NOMO-1 (cell line): ENCODE data around the gene JMJD8.

Experiments used
- DNase-seq, 2 experiments: peaks; one replicate each; lab custom pipeline; 2025; ENCODE audit not compliant: unreplicated experiment in 2 of 2; lab: John Stamatoyannopoulos, UW

JMJD8 gene

DNA sequence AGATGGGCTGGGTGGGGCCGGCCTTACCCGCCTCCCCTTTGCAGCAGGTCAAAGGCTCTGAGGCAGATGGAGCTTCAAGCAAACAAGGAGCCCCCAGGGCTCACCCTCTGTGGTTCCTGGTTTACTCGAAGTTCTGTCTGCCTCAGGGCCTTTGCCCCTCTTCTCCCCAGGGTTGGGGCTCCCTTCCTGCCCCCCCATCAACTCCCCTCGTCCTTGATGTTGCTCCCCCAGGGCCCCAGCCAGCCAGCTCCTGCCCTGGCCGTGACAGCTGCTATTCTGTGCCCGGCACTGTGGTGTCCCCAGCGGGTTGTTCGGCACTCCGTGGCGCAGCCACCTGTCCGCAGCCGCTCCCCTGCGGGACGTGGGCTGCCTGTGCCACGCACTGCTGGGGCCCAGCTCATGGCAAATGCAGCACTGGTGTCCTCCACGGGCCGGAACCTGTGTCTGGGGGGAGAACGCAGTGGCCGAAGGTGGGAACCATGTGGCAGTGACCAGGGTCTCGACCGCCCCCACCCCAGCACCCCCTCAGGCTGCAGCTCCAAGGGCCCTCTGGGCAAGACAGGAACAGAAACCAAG lies 26.5 kb upstream of the JMJD8 start:
- DNase-seq = no peak

DNA sequence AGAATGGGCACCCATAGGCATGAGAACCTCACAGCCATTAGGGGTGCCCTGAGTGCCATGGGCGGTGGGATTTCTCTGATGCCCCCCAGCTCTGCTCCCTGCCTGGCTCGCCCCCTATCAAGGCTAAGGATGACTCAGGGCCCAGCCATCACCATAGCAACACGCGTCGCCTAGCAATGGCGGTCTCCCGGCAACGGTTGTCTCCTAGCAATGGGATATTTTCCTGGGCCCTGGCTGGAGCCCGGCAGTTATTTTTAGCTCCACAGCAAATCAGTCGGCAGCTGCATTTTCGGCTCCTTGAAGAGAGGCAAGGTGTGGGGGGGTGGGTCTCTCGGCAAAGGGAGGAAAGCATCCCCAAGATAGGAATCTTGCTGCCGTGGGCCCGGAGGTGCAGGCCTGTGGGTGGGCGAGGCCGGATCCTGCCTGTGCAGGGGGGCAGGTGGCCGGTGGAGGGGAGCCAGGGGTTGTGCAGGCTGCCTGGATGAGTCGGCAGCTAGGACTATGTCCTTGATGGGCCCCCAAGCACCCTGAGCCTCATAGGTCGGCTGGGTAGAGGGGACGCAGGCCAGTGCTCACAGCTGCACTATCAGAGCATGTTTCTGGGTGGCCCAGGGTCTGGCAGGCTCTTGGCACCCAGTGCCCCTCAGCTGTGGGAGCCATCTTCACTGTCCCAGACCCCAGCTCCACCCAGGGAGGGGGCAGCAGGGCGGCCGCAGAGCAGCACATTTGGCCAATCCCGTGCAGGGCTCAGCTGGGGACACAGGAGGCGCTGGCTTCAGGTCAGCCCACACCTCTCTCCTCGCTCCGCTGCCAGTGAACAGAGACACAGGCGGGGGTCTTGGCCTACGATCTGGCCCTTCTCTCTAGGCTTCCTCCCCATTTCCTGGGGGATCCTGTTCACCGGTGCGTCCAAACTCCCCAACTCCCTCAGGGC lies 25.7 kb upstream of the JMJD8 start:
- no peak for DNase-seq

DNA sequence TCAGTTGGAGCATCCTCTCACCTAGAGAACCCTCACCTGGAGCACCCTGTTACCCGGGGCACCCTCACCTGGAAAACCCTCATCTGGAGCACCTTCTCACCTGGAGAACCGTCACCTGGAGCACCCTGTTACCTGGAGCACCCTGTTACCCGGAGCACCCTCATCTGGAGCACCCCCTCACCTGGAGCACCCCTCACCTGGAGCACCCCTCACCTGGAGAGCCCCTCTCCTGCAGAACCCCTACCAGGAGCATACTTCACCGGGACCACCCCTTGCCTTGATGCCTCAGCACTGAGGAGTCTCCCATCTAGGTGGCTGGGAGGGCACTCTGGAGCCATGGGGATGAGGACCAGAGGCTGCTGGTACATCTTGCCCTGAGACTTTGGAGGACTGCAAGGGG lies 24.8 kb upstream of the JMJD8 start:
- DNase-seq = no peak

DNA sequence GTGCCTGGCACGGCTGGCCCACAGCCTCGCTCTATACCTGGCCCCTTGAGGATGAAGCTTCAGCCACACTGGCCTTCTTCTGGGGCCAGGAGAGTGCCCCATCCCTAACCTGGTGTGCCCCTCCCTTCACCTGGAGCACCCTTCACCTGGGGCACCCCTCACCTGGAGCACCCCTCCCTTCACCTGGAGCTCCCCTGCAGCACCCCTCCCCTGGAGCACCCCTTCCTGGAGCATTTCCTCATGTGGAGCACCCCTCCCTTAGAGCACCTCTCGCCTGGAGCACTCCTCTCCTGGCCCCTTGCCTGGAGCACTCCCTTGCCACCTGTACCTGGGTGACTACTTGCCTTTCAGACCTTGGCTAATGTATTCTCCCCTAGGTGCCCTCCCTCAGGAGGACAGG lies 23.9 kb upstream of the JMJD8 start:
- no peak for DNase-seq

DNA sequence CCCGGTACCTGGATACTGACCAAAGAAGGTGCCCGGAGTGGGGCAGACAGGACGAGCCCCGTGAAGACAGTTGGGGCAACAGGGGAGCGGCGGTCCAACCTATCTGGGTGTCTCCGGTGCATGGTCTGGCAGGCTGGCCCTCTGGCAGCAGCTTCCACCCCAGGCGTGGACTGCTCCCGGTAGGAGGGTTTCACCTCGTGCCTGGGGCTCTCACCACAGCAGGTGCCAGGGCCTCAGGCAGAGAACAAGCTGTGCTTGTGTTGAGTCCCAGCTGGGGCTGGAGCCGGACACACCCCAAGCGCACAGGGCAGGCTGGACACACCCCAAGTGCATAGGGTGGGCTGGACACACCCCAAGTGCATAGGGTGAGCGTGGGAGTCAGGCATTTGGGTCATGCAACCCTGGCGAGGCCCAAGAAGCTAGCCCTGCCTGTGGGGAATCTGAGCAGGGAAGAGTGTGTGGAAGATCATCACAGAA lies 23.0 kb upstream of the JMJD8 start:
- DNase-seq = no peak

DNA sequence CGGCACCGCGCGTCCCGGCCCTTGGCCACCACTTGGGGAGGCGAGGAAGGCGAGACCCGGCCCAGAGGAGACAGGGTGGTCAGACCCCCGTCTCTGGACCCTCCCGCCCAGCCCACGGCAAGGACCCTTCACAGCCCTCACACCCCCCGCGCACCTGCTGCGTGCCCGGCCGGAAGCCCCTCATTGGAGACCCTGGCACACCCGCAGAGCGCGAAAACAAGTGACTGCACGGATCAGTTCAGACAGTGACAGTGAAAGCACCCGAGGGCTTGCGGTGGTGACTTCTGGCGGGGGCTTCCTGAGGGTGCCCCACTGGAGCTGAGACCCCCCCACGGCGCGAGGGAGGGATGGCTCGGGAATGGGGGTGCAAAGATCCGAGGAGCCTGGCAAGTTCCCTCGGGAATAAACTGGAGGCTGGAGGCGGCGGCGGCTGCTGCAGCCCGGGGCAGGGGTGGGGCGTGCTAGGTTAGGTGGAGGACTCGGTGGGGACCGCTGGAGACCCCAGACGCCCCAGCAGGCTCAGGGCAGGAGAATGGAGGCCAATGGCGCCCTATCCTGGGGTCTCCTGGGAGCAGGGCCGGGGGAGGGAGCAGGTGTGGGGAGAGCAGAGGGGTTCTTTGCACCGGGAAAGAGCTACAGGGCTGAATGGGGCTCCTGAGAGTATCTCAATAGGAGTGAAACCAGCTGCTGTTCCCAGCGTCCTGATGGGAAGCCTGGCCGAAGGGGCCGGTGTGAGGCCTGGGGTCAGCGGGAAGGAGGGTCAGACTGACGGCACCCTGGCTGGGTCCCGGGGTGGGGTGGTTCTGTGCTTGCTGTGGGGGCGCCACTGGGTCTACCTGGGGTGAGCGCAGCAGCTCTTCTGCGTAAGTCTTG lies 22.3 kb upstream of the JMJD8 start:
- DNase-seq = no peak

DNA sequence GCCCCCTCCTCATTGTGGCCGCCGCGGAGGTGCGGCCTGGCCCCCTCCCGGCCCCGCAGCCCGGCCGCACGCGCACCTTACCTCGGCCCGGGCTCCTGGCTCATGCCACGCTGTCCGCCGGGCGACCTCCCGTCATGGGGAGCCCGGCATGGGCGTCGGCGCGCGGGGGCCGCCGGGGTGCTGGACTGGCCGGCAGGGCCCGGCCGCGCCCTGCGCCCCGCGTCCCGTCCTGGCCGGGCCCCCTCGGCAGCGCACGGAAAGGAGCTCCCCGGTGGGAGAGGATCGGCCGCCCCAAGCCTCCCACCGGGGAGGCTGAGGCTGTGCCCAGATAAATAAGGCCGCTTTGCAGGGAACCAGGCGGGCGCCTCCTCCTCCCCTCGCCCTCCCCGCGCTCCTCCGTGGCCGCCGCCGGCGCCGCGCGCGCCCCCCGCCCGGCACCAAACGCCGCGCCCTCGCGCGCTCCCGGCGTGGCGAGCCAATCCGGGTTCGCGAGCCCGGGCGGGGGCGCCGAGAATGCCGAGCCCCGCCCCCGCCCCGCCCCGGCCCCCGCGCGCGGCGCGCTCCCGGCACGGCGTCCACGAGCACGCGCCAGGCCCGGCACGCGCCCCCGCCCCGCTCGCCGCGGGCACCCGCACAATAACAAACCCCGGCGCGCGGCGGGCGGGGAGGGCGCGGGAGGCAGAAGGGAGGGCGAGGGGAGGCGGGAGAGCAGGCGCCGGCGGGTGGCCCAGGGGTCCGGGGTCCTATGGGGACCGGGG lies 21.5 kb upstream of the JMJD8 start, which contains the start of gene FBXL16:
Gene FBXL16 (minus strand): TSS at position 371 of the 758 bp plus-strand sequence. CDS start 8,396 bp downstream, outside the sequence.
- DNase-seq = no peak

DNA sequence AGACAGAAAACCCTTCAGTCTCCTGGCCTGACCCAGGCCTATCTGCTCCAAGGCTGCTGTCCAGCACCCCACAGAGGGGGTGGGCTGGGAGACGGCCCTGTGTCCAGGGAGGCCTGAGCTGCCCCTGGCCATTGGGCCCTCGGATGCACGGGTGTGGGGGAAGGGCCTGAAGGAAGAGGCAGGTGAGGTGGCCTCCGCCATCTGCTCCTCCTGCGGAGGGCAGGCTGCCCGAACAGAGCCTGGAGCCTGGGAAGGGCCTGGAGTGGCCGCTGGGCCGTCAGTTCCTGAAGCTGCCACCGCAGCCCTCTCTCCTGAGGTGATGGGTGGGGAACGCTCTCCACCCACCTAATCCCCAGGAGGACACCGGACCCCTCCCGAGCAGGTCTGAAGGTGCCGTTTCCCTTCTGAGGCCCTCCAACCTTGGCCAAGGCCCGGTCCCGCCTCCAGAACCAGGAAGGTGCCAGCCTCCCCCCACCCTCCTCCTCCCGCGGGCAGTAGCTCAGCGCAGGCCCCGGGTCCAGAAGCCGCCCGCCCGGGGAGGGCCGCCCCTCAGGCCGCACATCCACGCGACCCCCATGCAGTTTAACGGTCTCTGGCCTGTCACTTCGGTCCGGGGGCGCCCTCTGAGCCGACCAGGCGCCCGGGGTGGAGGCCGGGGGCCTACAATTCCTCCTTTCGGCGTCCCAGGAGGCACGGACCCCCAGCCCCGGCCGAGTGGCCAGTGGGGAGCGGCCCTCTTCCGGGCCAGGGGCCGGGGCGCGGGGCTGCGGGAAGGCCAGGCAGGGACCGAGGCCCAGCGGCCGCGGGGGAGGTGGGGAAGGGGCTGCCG lies 20.6 kb upstream of the JMJD8 start:
- DNase-seq = no peak

DNA sequence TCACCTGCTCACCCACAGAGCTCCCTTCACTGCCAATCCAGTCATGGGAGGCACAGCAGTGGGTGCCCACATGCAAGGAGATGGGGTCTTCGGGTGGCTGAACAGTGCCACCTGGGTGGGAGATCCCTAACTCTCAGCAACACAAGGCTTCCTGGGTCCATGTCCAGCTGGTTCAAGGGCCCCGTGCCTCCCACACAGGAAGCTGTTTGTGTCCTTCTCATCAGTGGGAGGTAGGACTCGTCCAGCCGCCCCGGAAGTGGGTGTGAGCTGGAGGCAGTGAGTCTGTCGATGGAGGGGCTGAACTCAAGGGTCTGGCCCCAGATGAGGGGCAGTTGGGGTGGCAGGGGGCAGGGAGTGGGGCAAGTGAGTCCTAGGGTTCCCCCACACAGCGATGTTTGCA lies 19.9 kb upstream of the JMJD8 start:
- DNase-seq = no peak

DNA sequence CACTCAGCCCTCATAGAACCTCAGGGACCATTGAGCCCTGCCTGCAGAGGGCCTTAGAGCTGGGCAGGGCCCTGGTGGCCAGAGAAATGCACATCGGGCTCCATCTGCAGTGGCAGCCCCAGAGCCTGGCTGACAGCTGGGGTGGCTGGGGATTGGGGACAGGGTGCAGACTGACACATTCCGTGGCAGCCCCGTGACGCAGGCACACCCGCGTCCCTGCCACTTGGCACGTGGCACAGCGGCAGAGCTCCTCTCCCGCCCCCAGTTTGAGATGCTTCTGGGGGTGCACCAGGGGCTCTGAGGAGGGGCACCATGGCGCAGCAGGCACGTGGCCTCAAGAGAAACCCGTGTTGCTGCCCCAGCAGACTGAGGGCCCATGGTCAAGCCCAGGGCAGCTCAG lies 19.3 kb upstream of the JMJD8 start:
- DNase-seq = no peak

DNA sequence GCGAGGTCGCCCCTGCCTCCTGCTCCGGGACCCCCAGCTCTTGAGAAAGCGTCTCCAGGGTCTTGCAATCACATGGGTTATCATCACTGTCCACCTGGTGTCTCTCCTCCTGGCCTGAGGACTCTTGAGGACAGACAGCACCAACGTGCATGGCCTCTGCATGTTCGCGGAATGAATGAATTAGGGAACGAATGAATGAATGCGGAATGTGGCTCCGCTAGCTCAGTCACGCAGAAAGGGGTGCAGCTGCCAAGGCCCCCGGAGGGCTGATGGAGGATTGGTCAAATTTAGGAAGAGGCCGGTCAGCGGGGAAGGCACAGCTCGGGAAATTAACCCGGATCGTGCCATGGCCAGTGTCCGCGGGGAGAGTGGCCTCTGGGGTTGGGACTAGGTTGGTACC lies 18.2 kb upstream of the JMJD8 start:
- no peak for DNase-seq

DNA sequence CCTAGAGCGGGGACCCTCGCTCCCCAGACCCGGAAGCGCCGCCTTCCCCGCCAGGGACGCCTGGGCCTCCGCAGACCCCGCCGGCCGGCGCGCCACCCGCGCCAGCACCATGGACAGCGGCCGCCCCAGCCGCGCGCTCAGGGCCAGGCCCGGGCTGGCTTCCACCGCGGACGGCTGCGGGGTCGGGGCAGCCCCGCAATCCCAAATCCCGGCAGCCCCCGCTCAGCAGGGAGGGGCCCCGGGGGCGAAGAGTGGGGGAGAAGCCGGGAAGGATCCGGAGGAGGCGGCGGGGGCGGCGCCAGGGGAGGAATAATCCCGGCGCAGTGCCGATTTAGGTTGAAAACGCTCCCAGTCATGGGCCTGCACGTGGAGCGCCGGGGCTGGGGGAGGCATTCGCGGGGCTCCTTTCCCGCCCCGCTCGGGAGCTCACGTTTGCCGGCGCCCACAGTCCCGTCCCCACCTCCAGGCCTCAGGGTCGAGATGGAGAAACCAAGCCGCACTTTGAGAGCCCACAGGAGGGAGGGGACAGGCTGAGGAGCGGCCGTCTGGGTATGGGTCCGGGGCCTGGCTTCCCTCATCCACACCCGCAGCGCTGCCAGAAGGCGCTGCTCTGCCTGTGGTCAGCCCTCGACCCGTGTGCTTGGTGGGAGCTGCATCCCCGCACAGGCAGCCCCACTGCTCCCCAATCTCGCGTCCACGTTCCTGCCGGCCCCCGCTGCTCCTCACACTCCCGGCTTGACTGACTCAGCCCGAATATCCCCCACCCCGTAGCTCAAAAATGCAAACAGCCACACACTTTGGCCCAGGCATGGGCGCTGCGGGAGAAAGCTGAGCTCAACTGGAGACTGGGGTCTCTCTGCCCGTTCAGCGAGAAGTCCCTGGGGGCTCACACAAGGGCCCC lies 16.8 kb upstream of the JMJD8 start:
- peak in 1 of 2 experiments; percentile 39 for DNase-seq

DNA sequence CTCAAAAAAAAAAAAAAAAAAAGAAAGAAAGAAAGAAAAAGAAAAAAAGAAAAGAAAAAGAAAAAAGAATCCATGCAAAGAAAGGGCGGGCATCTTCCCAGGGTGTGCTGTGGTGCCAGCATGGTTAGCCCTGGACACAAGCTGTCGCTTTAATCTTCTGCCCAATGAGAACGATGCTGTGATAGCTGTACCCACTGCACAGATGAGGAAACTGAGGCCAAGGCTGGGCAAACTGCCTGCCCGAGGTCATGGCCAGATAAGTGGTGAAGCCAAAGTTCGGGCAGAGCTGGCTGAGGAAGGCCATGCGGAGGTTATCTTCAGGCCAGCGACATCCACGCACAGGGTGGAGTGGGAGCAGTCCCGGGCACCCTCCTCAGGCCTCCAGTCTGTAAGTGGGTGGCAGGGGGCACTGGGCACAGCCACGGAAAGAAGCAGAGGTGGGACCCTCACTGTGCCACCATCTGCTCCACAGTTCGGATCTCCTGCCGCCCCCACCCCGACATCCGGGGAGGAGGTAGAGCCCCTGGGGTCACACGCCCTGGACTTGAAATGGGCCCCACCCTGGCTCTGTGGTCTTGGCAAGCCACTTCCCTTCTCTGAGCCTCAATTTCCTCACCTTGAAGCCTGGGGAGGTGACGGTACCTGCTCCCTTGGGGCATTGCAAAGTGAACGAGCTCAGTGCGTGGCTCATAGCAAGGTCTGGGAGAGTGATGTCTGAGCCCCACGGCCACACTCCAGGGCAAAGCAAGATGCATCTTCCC lies 15.0 kb upstream of the JMJD8 start:
- no peak for DNase-seq

DNA sequence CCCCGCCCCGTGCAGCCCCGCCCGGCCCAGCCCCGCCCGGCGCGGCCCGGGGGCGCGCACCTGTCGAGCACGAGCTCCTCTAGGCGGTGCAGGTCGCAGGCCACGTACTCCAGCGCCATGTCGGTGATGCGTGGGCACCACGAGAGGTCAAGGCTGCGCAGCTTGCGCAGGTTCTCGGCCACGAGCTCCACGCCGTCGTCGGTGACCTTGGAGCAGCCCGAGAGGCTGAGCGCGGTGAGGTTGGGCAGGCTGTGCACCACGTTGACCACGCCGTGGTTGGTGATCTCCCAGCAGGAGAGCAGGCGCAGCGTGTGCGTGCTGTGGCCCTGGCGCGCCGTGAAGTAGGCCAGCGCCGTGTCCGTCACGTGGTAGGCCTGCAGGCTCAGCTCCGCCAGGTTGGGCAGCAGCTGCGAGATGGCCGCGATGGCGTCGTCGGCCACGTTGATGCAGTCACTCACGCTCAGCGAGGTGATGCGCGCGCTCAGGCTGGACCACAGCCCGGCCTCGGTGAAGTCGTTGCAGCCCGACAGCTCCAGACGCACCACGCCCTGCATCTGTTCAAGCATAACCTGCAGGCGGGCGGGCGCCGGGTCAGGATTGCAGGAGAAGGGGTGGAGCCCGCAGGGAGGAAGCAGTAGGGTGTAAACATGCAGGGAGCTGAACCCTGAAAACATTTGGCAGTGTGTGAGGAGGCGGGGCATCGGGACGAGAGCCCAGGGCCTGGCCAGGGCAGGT lies 11.4 kb upstream of the JMJD8 start:
- peak; percentile 23 to 44 for DNase-seq

DNA sequence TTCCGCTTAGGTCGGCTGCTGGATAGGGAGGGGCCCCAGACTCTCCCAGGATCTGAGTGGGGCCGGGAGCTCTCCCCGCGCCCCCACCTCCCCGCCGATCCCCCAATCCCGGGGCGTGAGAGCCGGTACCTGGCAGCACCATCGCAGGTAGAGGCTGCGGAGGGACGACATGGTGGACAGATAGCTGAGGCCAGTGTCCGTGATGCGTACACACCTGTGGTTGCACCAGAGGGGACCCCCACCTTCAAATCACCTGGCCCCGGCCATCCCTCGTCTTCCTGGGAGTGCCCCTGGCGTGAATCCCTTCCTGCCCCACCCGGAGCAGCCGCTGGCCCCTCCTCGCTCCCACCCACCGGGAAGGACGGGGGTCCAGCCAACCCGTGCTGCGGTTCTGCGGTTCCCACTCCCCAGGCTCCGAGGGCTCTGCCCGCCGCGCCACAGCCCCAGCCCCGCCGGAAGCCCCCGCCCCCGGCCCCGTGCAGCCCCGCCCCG lies 10.8 kb upstream of the JMJD8 start:
- no peak for DNase-seq

DNA sequence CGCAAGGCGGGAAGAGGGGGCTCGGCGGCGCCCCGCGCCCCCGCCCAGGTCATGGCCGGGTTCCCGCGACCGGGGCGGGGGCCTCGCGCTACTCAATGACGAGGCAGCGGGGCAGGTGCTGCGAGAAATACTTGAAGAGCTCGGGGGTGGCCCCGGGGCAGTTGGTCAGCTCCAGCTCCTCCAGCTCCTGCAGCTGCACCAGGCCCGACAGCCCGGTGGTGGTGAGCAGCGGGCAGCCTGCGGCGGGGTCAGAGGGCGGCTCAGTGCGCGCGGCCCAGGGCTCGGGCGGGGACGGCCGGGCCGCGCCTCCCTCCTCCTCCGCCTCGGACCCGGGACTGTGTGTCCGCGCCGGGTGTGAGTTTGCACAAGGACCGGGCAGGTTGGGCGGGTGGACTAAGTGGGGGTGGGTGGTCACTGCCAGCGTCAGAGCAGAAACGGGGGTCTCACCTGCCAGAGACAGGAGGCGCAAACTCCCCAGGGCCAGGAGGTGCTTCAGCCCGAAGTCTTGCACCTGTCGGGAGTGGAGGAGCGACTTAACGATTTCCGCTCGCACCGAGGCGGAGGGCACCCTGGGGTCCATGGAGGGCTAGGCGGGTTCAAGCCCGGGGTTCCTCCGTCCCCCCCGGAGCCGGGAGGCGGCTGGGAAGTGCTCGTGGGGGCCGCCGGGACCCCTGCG lies 10.2 kb upstream of the JMJD8 start:
- no peak for DNase-seq
